Hippocampal formation (tissue), 2 donors: ENCODE measurements around the gene UNC5B.

Experiments
- DNase-seq, 2 donors: peaks; one replicate each; lab custom pipeline; 2025; lab: John Stamatoyannopoulos, UW

Gene UNC5B

DNA sequence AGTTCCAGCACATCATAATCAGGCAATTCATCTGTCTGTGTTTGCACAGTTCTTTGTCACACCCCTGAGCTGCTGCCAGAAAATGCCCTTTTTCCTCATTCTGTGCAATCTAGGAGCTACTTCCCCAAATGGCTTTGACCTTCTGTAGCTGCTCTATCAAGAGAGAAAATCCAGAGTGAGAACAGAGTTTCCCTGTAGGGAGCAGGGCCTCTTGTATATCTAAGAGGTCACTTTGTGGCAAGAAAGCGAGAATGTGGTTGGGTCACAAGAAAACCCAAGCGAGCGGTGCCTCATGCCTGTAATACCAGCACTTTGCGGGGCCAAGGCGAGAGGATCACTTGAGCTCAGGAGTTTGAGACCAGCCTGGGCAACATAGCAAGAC lies 131.0 kb downstream of the UNC5B start:
- no peak for DNase-seq

DNA sequence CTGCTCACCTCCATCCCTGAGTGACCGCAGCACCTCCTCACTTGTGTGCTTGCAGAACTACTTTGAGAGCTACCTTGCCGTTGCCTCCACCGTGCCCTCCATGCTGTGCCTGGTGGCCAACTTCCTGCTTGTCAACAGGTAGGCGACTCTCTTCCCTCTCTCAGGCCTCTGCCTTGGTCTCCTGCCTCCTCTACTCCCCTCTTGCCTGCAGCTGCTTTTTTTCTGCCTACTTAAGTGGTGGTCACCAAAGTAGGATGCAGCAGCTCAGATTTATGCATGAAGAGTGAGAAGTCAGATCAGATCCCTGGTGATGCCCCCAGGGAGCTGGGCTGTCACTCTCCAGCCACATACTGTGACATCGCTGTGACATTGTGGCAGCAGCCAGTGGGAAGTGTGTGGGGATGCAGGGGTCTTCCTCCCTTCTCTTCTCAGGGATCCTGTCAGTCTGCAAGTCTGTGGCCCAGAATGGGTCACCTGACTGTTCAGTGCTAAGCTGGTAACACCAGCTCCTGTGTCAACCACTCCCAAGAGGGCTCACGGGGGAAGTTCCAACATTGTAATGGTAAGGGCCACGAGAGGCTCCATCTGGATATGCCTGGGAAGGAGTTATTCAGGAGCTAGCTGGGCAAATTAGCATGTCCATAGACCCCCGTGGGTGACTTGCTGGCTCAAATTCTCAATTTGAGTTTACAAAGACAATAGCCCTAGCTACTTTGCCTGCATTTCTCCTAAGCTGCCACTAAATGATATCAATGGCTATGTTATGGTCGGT lies 132.0 kb downstream of the UNC5B start:
- DNase-seq: no peak

DNA sequence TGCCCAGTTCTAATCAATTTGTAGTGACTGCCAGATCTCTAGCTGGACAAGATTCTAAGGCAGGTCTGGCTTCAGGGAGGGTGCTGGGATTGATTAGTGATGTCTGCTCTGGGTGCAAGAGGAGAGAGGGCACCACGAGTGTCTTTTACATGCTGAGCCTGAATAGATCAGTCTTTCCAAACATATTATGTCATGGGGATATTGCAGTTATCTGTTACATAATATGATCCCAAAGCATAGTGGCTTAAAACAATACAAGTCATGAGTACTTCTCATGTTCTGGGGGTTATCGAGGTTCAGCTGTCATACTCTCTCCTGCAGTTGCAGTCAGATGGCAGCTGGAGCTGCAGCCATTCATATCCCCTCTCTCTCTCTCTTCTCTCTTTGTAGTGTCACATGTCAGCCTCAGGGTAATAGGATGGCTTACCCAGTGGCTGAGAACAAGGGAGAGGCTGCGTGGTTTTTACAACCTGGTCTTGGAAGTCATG lies 132.7 kb downstream of the UNC5B start:
- DNase-seq: no peak

DNA sequence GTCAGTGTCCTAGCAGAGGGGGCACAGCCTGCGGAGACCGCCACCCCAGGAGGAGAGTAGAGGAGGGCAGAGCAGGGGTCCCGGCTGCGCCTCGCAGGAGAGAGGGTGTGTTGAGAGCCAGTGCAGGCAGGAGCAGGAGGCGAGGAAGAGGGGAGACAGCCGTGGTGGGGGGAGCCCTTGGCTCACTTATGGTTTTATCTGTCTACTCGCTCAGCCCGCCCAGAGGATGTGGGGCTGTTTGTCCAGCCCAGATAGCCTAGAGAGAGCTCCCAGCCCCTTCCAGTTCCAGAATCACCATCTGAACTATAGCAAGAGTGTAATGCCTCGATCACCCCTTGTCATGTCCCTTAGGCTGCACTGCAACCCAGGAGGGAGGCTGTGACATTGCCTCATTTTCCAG lies 133.3 kb downstream of the UNC5B start:
- no peak for DNase-seq

DNA sequence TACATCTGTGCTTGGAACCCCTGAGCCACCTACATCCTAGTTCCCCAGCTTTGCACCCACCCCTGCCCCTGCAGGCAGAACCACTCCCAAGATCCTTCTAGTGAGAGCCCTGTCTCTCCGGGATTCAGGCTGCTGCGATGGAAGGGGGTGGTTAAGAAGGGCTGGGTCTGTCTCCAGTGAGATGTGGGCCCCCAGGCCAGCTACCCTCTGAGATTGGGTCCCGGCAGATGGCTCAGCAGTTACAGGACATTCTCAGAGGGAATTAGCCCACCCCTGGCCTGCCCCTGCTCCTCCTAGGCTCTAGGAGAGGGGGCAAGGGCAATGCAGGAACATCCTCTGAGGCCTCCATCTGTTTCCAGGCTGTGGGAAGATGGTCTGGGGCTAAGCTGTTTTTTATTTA lies 134.4 kb downstream of the UNC5B start:
- no peak for DNase-seq

DNA sequence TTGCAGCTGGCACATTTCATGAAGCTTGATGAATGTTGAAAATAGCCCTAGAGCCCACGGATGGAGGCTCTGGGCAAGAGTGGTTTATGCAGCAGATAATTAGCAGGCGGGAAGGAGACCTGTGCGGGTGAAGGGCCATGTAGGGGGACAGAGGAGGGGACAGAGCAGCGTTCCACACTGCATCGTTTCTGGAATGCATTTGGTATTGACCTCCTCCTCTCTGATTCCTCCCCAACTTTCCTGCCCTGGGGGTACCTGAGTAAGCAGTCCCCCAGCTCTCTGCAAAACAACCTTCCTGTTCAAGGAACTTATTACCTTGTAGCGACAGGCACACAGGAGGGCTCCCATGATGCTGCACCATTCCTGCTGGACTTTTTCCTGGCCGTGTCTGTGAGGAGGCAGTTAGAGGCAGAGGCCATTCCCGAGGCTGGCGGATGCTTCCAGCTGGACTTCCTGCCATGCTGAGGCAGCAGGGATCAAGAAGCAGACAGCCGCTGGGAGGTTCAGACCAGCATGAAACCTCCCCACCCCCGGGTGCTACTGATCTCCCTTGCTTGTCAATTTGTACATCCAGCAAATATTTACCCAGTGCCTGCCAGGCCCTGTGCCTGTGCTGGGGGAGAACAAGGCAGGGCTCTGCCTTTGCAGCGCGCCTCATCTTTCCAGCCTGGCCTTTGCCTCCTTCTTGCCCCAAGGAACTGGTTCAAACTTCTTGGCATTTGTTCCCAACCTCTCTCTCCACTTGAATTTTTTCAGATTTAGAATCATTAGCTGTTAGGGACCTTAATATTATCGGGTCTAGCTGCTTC lies 135.4 kb downstream of the UNC5B start:
- DNase-seq: no peak

DNA sequence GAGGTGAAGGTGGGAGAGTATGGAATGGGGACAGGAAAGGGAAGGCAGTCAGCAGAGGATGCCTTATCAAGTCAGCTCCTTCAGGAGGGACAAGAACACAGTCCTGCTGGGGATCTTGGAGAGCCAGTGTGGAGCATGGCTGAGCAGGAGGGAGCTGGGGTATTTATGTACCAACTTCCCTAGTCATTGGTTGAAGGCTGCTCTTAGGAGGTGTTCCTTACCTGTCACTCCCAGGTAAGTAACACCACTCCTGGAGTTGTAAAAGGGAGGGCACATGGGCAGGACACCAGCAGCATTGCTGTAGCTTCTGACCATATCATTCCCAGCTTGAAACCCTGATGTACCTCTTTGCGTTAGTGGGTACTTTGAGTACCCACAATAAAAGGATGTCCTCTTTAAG lies 136.5 kb downstream of the UNC5B start:
- no peak for DNase-seq

DNA sequence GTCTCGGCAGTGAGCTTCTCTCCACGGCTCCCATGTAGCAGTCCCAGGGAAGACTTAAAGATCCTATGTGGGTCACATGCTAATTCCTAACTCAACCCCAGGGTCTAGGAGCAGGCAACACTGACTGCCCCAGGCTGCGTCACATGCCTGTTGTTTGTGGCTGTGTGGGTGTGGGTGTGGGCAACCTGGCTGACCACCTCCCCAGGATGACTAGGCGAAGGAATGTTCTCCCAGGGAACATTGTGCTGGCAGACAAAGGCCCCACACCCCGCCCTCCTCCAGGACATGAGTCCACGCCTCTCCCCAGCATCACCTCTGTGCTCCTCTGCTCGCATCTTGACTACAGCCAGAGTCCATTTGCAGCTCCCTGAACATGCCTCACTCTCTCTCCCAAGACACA lies 137.0 kb downstream of the UNC5B start:
- no peak for DNase-seq

DNA sequence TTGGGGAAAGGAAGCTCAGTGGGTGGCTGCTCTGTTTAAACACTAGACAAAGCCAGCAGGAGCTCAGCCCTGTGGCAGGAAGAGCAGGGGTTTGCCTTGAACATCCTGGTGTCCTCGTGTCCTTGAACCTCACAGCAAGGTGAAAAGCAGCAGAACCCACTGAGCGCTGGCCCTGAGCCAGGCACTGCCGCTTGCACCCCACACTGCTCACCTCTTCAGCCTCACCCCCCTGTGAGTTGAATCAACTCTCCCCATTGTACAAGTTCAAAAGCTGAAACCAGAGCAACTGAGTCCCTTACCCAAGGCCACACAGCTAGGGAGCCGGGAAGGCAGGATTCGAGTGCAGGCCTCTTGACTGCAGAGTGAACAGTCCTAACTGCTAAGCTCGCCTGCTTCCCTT lies 138.7 kb downstream of the UNC5B start:
- no peak for DNase-seq

DNA sequence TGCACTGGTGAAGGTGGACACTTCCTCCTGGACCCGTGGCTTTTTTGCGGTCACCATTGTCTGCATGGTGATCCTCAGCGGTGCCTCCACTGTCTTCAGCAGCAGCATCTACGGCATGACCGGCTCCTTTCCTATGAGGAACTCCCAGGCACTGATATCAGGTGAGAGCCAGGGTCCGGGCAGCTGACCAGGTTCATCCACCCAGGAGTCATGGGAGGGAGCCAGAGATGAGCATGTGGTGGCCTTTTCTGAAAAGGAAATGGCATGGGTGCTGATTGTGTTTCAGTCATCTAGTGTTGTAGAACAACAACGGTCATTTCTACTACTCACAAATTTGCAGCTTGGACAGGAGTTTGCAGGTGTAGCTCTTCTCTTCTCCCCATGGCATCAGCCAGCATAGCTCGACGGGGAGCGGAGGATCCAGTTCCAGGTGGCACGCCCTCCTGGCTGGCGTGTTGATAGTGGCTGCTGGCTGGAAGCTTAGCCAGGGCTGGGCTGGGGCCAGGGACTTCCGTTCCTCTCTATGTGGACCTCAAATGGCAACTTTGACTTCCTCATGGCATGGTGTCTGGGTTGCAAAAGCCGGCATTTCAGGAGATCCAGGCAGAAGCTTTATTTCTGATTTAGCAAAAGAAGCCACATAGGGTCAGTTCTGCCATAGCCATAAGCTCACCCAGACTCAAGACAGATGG lies 139.4 kb downstream of the UNC5B start:
- peak in 1 of 2 donors; percentile 24 for DNase-seq
